HEK293 (cell line): ENCODE results near the gene FREM1.

Experiments used
- CTCF ChIA-PET: fragments of 350-600 bp; formaldehyde crosslinking; extraction: SDS; loops from one replicate; lab custom pipeline; 2021; ENCODE audit warnings: antibody characterized with exemption; lab: Yijun Ruan, JAX
- POLR2A ChIA-PET: fragments of 300-600 bp; formaldehyde crosslinking; extraction: SDS; loops from one replicate; lab custom pipeline; 2020; ENCODE audit warnings: antibody characterized with exemption, inconsistent platforms; lab: Yijun Ruan, JAX
- H3K27ac ChIP-seq: fragments of 200-500 bp; sonication (Bioruptor generic); 2 replicates; pipeline ENCODE4 v1.5.1; 2014; ENCODE audit warnings: low read depth, low read length, control low read depth, inconsistent platforms; ENCODE audit errors: extremely low read depth
- H3K36me3 ChIP-seq, 2 experiments: fragments of 200-500 bp in 1 of 2; sonication (Bioruptor generic) in 1 of 2; 1 replicate in 1 of 2; 2 replicates in 1 of 2; pipeline ENCODE4 v1.5.1; 2014 to 2017; ENCODE audit warnings: inconsistent platforms in 2 of 2, low read length in 2 of 2; ENCODE audit not compliant: control insufficient read depth in 2 of 2, insufficient read depth in 1 of 2
- H3K4me1 ChIP-seq: fragments of 200-500 bp; sonication (Bioruptor generic); 2 replicates; pipeline ENCODE4 v1.5.1; 2014; ENCODE audit warnings: mild to moderate bottlenecking, low read length, inconsistent platforms; ENCODE audit not compliant: control insufficient read depth, insufficient read depth
- H3K4me3 ChIP-seq: 2 replicates; pipeline ENCODE4 v1.5.1; 2011; ENCODE audit warnings: low read depth, mild to moderate bottlenecking, control low read depth, low read length, moderate library complexity
- H3K9me3 ChIP-seq: fragments of 200-500 bp; sonication (Bioruptor generic); 2 replicates; pipeline ENCODE4 v1.5.1; 2014; ENCODE audit warnings: low read depth, low read length, inconsistent platforms; ENCODE audit not compliant: control insufficient read depth, insufficient read depth
- GLIS2 ChIP-seq: fragments of 450-650 bp; formaldehyde crosslinking; IDR thresholded peaks from 2 replicates; pipeline ENCODE4 v1.5.1; 2016; ENCODE audit warnings: missing biosample characterization, missing genetic modification characterization
- INSM2 ChIP-seq: fragments of 450-650 bp; formaldehyde crosslinking; IDR thresholded peaks from 2 replicates; pipeline ENCODE4 v1.5.1; 2016; ENCODE audit warnings: missing biosample characterization, missing genetic modification characterization
- PRDM1 ChIP-seq: fragments of 450-650 bp; formaldehyde crosslinking; IDR thresholded peaks from 2 replicates; pipeline ENCODE4; 2016; ENCODE audit warnings: missing biosample characterization, missing genetic modification characterization
- RBAK ChIP-seq: fragments of 450-650 bp; formaldehyde crosslinking; IDR thresholded peaks from 2 replicates; pipeline ENCODE4 v1.5.1; 2016; ENCODE audit warnings: missing biosample characterization, missing genetic modification characterization
- SCRT1 ChIP-seq: fragments of 450-650 bp; formaldehyde crosslinking; IDR thresholded peaks from 2 replicates; pipeline ENCODE4 v1.5.1; 2016; ENCODE audit warnings: missing biosample characterization, missing genetic modification characterization, borderline replicate concordance
- TCF7L2 ChIP-seq: IDR thresholded peaks from 2 replicates; pipeline ENCODE4 v1.6.1; 2011; ENCODE audit warnings: low read depth, mild to moderate bottlenecking, inconsistent platforms, low read length, moderate library complexity, borderline replicate concordance
- ZBTB49 ChIP-seq: fragments of 450-650 bp; formaldehyde crosslinking; IDR thresholded peaks from 2 replicates; pipeline ENCODE4 v1.5.1; 2016; ENCODE audit warnings: missing biosample characterization, missing genetic modification characterization, low read depth
- ZFP69B ChIP-seq: fragments of 450-650 bp; formaldehyde crosslinking; IDR thresholded peaks from 2 replicates; pipeline ENCODE4 v1.5.1; 2016; ENCODE audit warnings: missing biosample characterization, missing genetic modification characterization
- ZNF132 ChIP-seq: fragments of 450-650 bp; formaldehyde crosslinking; IDR thresholded peaks from 2 replicates; pipeline ENCODE4 v1.5.1; 2017; ENCODE audit warnings: missing biosample characterization, missing genetic modification characterization, borderline replicate concordance
- ZNF133 ChIP-seq: fragments of 450-650 bp; formaldehyde crosslinking; IDR thresholded peaks from 2 replicates; pipeline ENCODE4 v1.5.1; 2016; ENCODE audit warnings: missing biosample characterization, missing genetic modification characterization
- ZNF140 ChIP-seq: fragments of 450-650 bp; formaldehyde crosslinking; IDR thresholded peaks from 2 replicates; pipeline ENCODE4 v1.5.1; 2016; ENCODE audit warnings: missing biosample characterization, missing genetic modification characterization
- ZNF157 ChIP-seq: fragments of 450-650 bp; formaldehyde crosslinking; IDR thresholded peaks from 2 replicates; pipeline ENCODE4 v1.5.1; 2016; ENCODE audit warnings: missing biosample characterization, missing genetic modification characterization
- ZNF184 ChIP-seq: fragments of 450-650 bp; IDR thresholded peaks from 2 replicates; pipeline ENCODE4 v1.5.1; 2018; ENCODE audit warnings: missing biosample characterization, mild to moderate bottlenecking, missing genetic modification characterization
- ZNF214 ChIP-seq: fragments of 450-650 bp; formaldehyde crosslinking; IDR thresholded peaks from 2 replicates; pipeline ENCODE4 v1.5.1; 2017; ENCODE audit warnings: missing biosample characterization, mild to moderate bottlenecking, missing genetic modification characterization, borderline replicate concordance
- ZNF26 ChIP-seq: fragments of 450-650 bp; formaldehyde crosslinking; IDR thresholded peaks from 2 replicates; pipeline ENCODE4 v1.5.1; 2016; ENCODE audit warnings: missing biosample characterization, missing genetic modification characterization
- ZNF292 ChIP-seq: fragments of 450-650 bp; formaldehyde crosslinking; IDR thresholded peaks from 2 replicates; pipeline ENCODE4 v1.5.1; 2016; ENCODE audit warnings: low read depth, missing biosample characterization, missing genetic modification characterization, borderline replicate concordance
- ZNF335 ChIP-seq: fragments of 450-650 bp; formaldehyde crosslinking; conservative IDR thresholded peaks from 2 replicates; pipeline ENCODE4 v1.5.1; 2016; ENCODE audit warnings: missing biosample characterization, missing genetic modification characterization
- ZNF350 ChIP-seq: fragments of 450-650 bp; formaldehyde crosslinking; IDR thresholded peaks from 2 replicates; pipeline ENCODE4 v1.5.0; 2017; ENCODE audit warnings: missing biosample characterization, mild to moderate bottlenecking, missing genetic modification characterization
- ZNF354C ChIP-seq: fragments of 450-650 bp; formaldehyde crosslinking; IDR thresholded peaks from 2 replicates; pipeline ENCODE4 v1.5.1; 2016; ENCODE audit warnings: missing biosample characterization, missing genetic modification characterization, low read depth, borderline replicate concordance
- ZNF362 ChIP-seq: fragments of 450-650 bp; formaldehyde crosslinking; IDR thresholded peaks from 2 replicates; pipeline ENCODE4 v1.5.1; 2016; ENCODE audit warnings: missing biosample characterization, missing genetic modification characterization
- ZNF366 ChIP-seq: fragments of 450-650 bp; formaldehyde crosslinking; conservative IDR thresholded peaks from 2 replicates; pipeline ENCODE4 v1.5.1; 2016; ENCODE audit warnings: missing biosample characterization, missing genetic modification characterization
- ZNF404 ChIP-seq: fragments of 450-650 bp; formaldehyde crosslinking; IDR thresholded peaks from 2 replicates; pipeline ENCODE4 v1.5.1; 2017; ENCODE audit warnings: missing biosample characterization, missing genetic modification characterization
- ZNF416 ChIP-seq: fragments of 450-650 bp; formaldehyde crosslinking; IDR thresholded peaks from 2 replicates; pipeline ENCODE4 v1.5.1; 2016; ENCODE audit warnings: missing biosample characterization, missing genetic modification characterization
- ZNF514 ChIP-seq: fragments of 450-650 bp; formaldehyde crosslinking; IDR thresholded peaks from 2 replicates; pipeline ENCODE4 v1.5.1; 2016; ENCODE audit warnings: missing biosample characterization, missing genetic modification characterization
- ZNF548 ChIP-seq: fragments of 450-650 bp; formaldehyde crosslinking; IDR thresholded peaks from 2 replicates; pipeline ENCODE4 v1.5.1; 2016; ENCODE audit warnings: missing biosample characterization, missing genetic modification characterization
- ZNF560 ChIP-seq: fragments of 450-650 bp; formaldehyde crosslinking; IDR thresholded peaks from 2 replicates; pipeline ENCODE4 v1.5.1; 2017; ENCODE audit warnings: missing biosample characterization, missing genetic modification characterization, borderline replicate concordance
- ZNF610 ChIP-seq: fragments of 450-650 bp; formaldehyde crosslinking; IDR thresholded peaks from 2 replicates; pipeline ENCODE4 v1.5.1; 2016; ENCODE audit warnings: missing biosample characterization, missing genetic modification characterization, borderline replicate concordance
- ZNF768 ChIP-seq: fragments of 450-650 bp; formaldehyde crosslinking; IDR thresholded peaks from 2 replicates; pipeline ENCODE4 v1.5.1; 2018; ENCODE audit warnings: missing biosample characterization, mild to moderate bottlenecking, missing genetic modification characterization
- ZSCAN5A ChIP-seq: fragments of 450-650 bp; formaldehyde crosslinking; IDR thresholded peaks from 2 replicates; pipeline ENCODE4 v1.5.1; 2016; ENCODE audit warnings: missing biosample characterization, missing genetic modification characterization

Gene FREM1

GRCh38 chr9:14882090-14882489, 28.1 kb downstream of the FREM1 start:
- Histone ChIP-seq H3K4me3 (no peak overlapping the region), H3K9me3 (no peaks in the 10 kb centered on the region), H3K27ac (no peak overlapping the region), H3K36me3 (no peaks in the 10 kb centered on the region), H3K4me1 (0 out of 2 replicates have a peak, but pooled peaks cover 2% of the 10 kb centered on the region)
- no peak for TF ChIP-seq ZFP69B (tag by site-specific recombination)
- no peak for TF ChIP-seq PRDM1 (tag by site-specific recombination)
- TF ChIP-seq ZNF140: no peak
- TF ChIP-seq ZNF132 (tag by site-specific recombination): no peak
- no peak for TF ChIP-seq ZNF184 (tag by site-specific recombination)
- TF ChIP-seq SCRT1 (tag by site-specific recombination): no peak
- no peak for TF ChIP-seq ZNF416 (tag by site-specific recombination)
- TF ChIP-seq ZSCAN5A: no peak
- TF ChIP-seq ZBTB49 (tag by site-specific recombination): no peak
- no peak for TF ChIP-seq ZNF548 (tag by site-specific recombination)
- TF ChIP-seq ZNF214 (tag by site-specific recombination): no peak
- CTCF ChIA-PET: no interaction called here
- POLR2A ChIA-PET: no interaction called here

GRCh38 chr9:14881006-14881405, 29.2 kb downstream of the FREM1 start:
- Histone ChIP-seq H3K9me3 (no peaks in the 10 kb centered on the region), H3K4me3 (no peak overlapping the region), H3K27ac (no peak overlapping the region), H3K4me1 (no peaks in the 10 kb centered on the region), H3K36me3 (no peaks in the 10 kb centered on the region)
- CTCF ChIA-PET: interaction anchor here (0.6 kb wide), 1 partner anchor 24 kb away, joined by 3 read pairs; no protein-coding TSS in a partner anchor
- no peak for TF ChIP-seq ZNF292 (tag by site-specific recombination)
- TF ChIP-seq ZNF768: no peak
- no peak for TF ChIP-seq TCF7L2
- TF ChIP-seq INSM2 (tag by site-specific recombination): no peak
- no peak for TF ChIP-seq ZNF404 (tag by site-specific recombination)
- no peak for TF ChIP-seq ZNF26 (tag by site-specific recombination)
- no peak for TF ChIP-seq ZNF610 (tag by site-specific recombination)
- TF ChIP-seq ZNF366: no peak
- no peak for TF ChIP-seq ZNF514 (tag by site-specific recombination)
- TF ChIP-seq ZNF354C (tag by site-specific recombination): no peak
- TF ChIP-seq ZNF157 (tag by site-specific recombination): no peak
- no peak for TF ChIP-seq RBAK (tag by site-specific recombination)
- no peak for TF ChIP-seq ZNF133
- no peak for TF ChIP-seq ZNF560 (tag by site-specific recombination)
- TF ChIP-seq ZNF335 (tag by site-specific recombination): no peak
- TF ChIP-seq ZNF132 (tag by site-specific recombination): no peak
- TF ChIP-seq ZNF362 (tag by site-specific recombination): no peak
- TF ChIP-seq GLIS2 (tag by site-specific recombination): no peak
- TF ChIP-seq ZNF350 (tag by site-specific recombination): no peak
- TF ChIP-seq ZFP69B (tag by site-specific recombination): no peak
- POLR2A ChIA-PET: no interaction called here
